HEK293 (cell line): ENCODE measurements around the gene ADGRF3.
A peak's percentile ranks its signal among the peaks of the same experiment; 100 is the strongest.

ENCODE experiments used
- ATF2 ChIP-seq: fragments of 450-650 bp; formaldehyde crosslinking; IDR thresholded peaks from 2 replicates; pipeline ENCODE4 v1.5.1; 2016; ENCODE audit warnings: missing biosample characterization, missing genetic modification characterization, low read depth
- GLIS2 ChIP-seq: fragments of 450-650 bp; formaldehyde crosslinking; IDR thresholded peaks from 2 replicates; pipeline ENCODE4 v1.5.1; 2016; ENCODE audit warnings: missing biosample characterization, missing genetic modification characterization
- MZF1 ChIP-seq: fragments of 450-650 bp; formaldehyde crosslinking; IDR thresholded peaks from 2 replicates; pipeline ENCODE4 v1.5.1; 2017; ENCODE audit warnings: missing biosample characterization, missing genetic modification characterization, borderline replicate concordance
- PRDM2 ChIP-seq: fragments of 450-650 bp; formaldehyde crosslinking; IDR thresholded peaks from 2 replicates; pipeline ENCODE4 v1.5.1; 2016; ENCODE audit warnings: missing biosample characterization, missing genetic modification characterization, borderline replicate concordance
- REST ChIP-seq: fragments of 450-650 bp; formaldehyde crosslinking; IDR thresholded peaks from 2 replicates; pipeline ENCODE4 v1.5.1; 2016; ENCODE audit warnings: missing biosample characterization, missing genetic modification characterization
- TRIM28 ChIP-seq: IDR thresholded peaks from 2 replicates; pipeline ENCODE4 v1.6.1; 2011; ENCODE audit warnings: low read length, control low read depth, borderline replicate concordance
- YY1 ChIP-seq: fragments of 450-650 bp; formaldehyde crosslinking; IDR thresholded peaks from 2 replicates; pipeline ENCODE4 v1.5.1; 2018; ENCODE audit warnings: missing biosample characterization, missing genetic modification characterization
- ZBTB21 ChIP-seq: fragments of 450-650 bp; formaldehyde crosslinking; IDR thresholded peaks from 2 replicates; pipeline ENCODE4 v1.5.1; 2017; ENCODE audit warnings: missing biosample characterization, missing genetic modification characterization
- ZBTB26 ChIP-seq: fragments of 450-650 bp; formaldehyde crosslinking; optimal IDR thresholded peaks from 2 replicates; pipeline ENCODE3; 2016; ENCODE audit warnings: missing biosample characterization, mild to moderate bottlenecking, missing genetic modification characterization
- ZNF146 ChIP-seq: fragments of 450-650 bp; formaldehyde crosslinking; IDR thresholded peaks from 2 replicates; pipeline ENCODE4 v1.5.1; 2016; ENCODE audit warnings: missing biosample characterization, missing genetic modification characterization
- ZNF155 ChIP-seq: fragments of 450-650 bp; formaldehyde crosslinking; IDR thresholded peaks from 2 replicates; pipeline ENCODE4 v1.5.1; 2016; ENCODE audit warnings: missing biosample characterization, missing genetic modification characterization
- ZNF16 ChIP-seq: fragments of 450-650 bp; formaldehyde crosslinking; IDR thresholded peaks from 2 replicates; pipeline ENCODE4 v1.5.1; 2016; ENCODE audit warnings: low read depth, missing biosample characterization, missing genetic modification characterization
- ZNF2 ChIP-seq: fragments of 450-650 bp; formaldehyde crosslinking; IDR thresholded peaks from 2 replicates; pipeline ENCODE4 v1.5.1; 2016; ENCODE audit warnings: missing biosample characterization, missing genetic modification characterization
- ZNF202 ChIP-seq: fragments of 450-650 bp; formaldehyde crosslinking; IDR thresholded peaks from 2 replicates; pipeline ENCODE4 v1.5.1; 2016; ENCODE audit warnings: missing biosample characterization, missing genetic modification characterization, borderline replicate concordance
- ZNF221 ChIP-seq: fragments of 450-650 bp; formaldehyde crosslinking; IDR thresholded peaks from 2 replicates; pipeline ENCODE4 v1.5.1; 2017; ENCODE audit warnings: missing biosample characterization, missing genetic modification characterization, borderline replicate concordance
- ZNF223 ChIP-seq: fragments of 450-650 bp; formaldehyde crosslinking; IDR thresholded peaks from 2 replicates; pipeline ENCODE4 v1.5.1; 2016; ENCODE audit warnings: missing biosample characterization, missing genetic modification characterization
- ZNF366 ChIP-seq: fragments of 450-650 bp; formaldehyde crosslinking; conservative IDR thresholded peaks from 2 replicates; pipeline ENCODE4 v1.5.1; 2016; ENCODE audit warnings: missing biosample characterization, missing genetic modification characterization
- ZNF37A ChIP-seq: fragments of 450-650 bp; IDR thresholded peaks from 2 replicates; pipeline ENCODE4 v1.5.1; 2018; ENCODE audit warnings: missing biosample characterization, missing genetic modification characterization
- ZNF488 ChIP-seq: fragments of 450-650 bp; formaldehyde crosslinking; IDR thresholded peaks from 2 replicates; pipeline ENCODE4 v1.5.1; 2016; ENCODE audit warnings: missing biosample characterization, missing genetic modification characterization
- ZNF501 ChIP-seq: fragments of 450-650 bp; formaldehyde crosslinking; IDR thresholded peaks from 2 replicates; pipeline ENCODE4 v1.5.1; 2016; ENCODE audit warnings: missing biosample characterization, missing genetic modification characterization
- ZNF510 ChIP-seq: fragments of 450-650 bp; formaldehyde crosslinking; IDR thresholded peaks from 2 replicates; pipeline ENCODE4 v1.5.1; 2018; ENCODE audit warnings: mild to moderate bottlenecking, missing genetic modification characterization, missing biosample characterization; ENCODE audit not compliant: insufficient replicate concordance
- ZNF513 ChIP-seq: fragments of 450-650 bp; IDR thresholded peaks from 2 replicates; pipeline ENCODE4 v1.5.1; 2018; ENCODE audit warnings: missing biosample characterization, missing genetic modification characterization
- ZNF670 ChIP-seq: fragments of 450-650 bp; formaldehyde crosslinking; IDR thresholded peaks from 2 replicates; pipeline ENCODE4 v1.5.1; 2016; ENCODE audit warnings: missing biosample characterization, missing genetic modification characterization, low read depth
- ZSCAN30 ChIP-seq: fragments of 450-650 bp; IDR thresholded peaks from 2 replicates; pipeline ENCODE4 v1.5.1; 2018; ENCODE audit warnings: missing biosample characterization, mild to moderate bottlenecking, missing genetic modification characterization, moderate library complexity

Gene ADGRF3

GRCh38 chr2:26355038-26355995 is 8.7 kb upstream of the ADGRF3 start (continued):
- no peak for TF ChIP-seq REST (tag by site-specific recombination)
- no peak for TF ChIP-seq ZNF2
- no peak for TF ChIP-seq ZBTB26
- no peak for TF ChIP-seq GLIS2
- TF ChIP-seq ZNF513, result no peak
- no peak for TF ChIP-seq ZSCAN30 (tag by site-specific recombination)
- TF ChIP-seq ZNF670 (tag by site-specific recombination), result no peak
- TF ChIP-seq TRIM28, result peak; percentile 78
- TF ChIP-seq ZNF510 (tag by site-specific recombination), result no peak
- peak; percentile 79 for TF ChIP-seq ZBTB21 (tag by site-specific recombination)
- TF ChIP-seq ZNF223 (tag by site-specific recombination), result no peak
- no peak for TF ChIP-seq MZF1
- TF ChIP-seq ZNF366 (tag by site-specific recombination), result peak; percentile 75
- no peak for TF ChIP-seq ZNF221 (tag by site-specific recombination)
- TF ChIP-seq ZNF16, result no peak
- TF ChIP-seq PRDM2 (tag by site-specific recombination), result no peak
- TF ChIP-seq YY1 (tag by site-specific recombination), result no peak
- TF ChIP-seq ATF2 (tag by site-specific recombination), result no peak; the same call in 1 of the 2 replicates
- TF ChIP-seq ZNF202, result no peak
- no peak for TF ChIP-seq ZNF37A (tag by site-specific recombination)
- TF ChIP-seq ZNF501, result peak; percentile 66; the same call in 1 of the 2 replicates
- TF ChIP-seq ZNF488 (tag by site-specific recombination), result no peak
- no peak for TF ChIP-seq ZNF155
- TF ChIP-seq ZNF146, result no peak
